Measurements from ENCODE around the gene MAST1.
"Not testable (repeated sequence)": the region's sequence is repeated elsewhere in the genome, so short reads cannot be mapped to it uniquely, and the experiment has no call there.

Gene MAST1

DNA sequence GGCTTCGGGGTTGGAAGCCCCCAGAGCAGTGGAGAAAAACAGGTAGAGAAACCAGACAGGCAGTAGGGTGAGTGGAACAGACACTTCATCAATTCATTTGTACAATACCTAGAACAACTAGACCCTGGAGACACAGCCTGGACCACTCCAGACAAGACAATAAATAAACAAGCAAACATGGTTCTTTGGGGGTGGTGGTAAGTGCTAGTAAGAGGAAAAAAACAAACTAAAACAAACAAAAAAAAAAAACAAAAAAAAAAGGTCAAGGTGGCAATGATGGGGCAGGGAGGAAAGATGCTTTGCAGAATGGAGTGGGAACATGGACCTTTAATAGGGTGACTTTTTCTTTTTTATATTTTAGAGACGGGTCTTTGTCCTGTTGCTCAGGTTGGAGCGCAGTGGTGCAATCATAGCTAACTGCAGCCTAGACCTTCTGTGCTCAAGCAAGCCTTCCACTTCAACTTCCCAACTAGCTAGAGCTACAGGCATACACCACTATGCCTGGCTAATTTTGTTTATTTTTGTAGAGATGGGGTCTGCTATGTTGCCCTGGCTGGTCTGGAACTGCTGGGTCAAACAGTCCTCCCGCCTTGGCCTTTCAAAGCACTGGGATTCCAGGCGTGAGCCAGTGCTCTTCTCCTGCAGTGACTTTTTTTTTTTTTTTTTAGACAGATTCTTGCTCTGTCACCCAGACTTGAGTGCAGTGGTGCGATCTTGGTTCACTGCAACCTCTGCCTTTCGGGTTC lies 43.9 kb upstream of the MAST1 start:
- H3K9me3 ChIP-seq (ENCODE audit: control insufficient read depth in 1 of 2, low read length in 2 of 2) = no peaks in the 10 kb centered on the region
- H3K27me3 ChIP-seq (ENCODE audit: low read depth, low read length) = no peaks in the 10 kb centered on the region
- H3K4me3 ChIP-seq (ENCODE audit: low read depth in 1 of 2, low read length in 2 of 2) = peak overlapping the region; percentile 55 to 97
- H3K27ac ChIP-seq (ENCODE audit: low read length) = peak overlapping the region; percentile 99
- H3K4me1 ChIP-seq (ENCODE audit: control insufficient read depth in 1 of 2, insufficient read depth in 2 of 2, low read length in 2 of 2) = peaks cover 9 to 17% of the 10 kb centered on the region in 2 donors
- H3K36me3 ChIP-seq (ENCODE audit: control insufficient read depth in 1 of 2, insufficient read depth in 2 of 2, low read length in 2 of 2) = peaks cover 0 to 8% of the 10 kb centered on the region in 2 donors

DNA sequence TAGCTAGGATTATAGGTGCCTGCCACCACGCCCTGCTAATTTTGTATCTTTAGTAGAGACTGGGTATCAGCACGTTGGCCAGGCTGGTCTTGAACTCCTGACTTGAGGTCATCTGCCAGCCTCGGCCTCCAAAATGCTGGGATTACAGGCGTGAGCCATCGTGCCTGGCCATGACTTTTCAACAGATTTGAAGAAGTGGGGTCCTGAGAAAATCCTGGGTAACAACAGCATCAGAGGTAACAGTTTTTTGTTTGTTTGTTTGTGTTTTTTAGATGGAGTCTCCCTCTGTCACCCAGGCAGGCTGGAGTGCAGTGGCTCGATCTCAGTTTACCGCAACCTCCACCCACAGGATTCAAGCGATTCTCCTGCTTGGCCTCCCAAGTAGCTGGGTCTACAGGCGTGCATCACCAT lies 43.3 kb upstream of the MAST1 start:
- H3K27ac ChIP-seq (ENCODE audit: low read length) = no peak overlapping the region

DNA sequence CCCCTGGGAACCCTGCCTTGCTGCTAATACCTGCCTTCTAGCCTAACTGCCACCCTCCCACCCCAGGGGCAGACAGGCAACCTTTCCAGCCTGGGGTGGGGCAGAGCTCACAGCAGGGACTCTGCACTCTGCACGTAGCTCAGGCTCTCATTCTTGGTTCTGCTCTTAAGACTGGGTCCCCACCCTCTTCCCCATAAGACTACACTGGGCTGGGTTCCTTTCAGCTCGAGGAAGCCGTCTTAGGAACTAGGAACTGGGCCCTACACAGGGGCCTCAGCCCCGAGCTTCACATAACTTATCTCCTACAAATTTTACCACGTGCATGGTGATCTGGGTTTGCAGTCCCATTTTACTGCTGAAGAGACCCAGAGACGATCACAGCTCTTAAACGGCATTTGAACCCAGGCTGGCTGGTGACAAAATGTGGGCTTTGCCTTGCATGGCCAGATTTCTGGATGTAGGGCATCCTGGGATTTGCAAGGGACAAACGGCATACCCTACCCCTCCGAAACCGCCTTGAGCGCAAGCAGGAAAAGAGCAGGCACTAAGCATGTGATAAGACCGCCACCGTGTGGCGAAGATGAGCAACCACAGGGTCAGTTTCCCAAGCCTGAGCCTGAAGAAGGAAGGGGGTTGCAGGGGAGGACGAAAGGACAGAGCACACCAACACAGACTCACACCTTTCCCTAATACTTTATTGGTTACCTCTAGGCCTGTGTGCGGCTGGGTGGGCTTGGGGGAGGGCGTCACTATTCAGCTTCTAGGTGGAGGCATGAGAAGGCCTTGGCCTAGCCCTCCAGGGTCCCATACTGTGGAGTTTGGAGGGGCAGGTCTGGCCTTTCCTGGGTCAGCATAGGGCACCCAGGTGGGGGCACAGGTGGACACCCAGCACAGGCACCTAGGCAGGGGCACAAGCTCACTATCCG lies 41.9 kb upstream of the MAST1 start:
- Histone ChIP-seq H3K4me1 (ENCODE audit: control insufficient read depth in 1 of 2, insufficient read depth in 2 of 2, low read length in 2 of 2) (peaks cover 11 to 23% of the 10 kb centered on the region in 2 donors), H3K27ac (ENCODE audit: low read length) (peak overlapping the region; percentile 79), H3K4me3 (ENCODE audit: low read depth in 1 of 2, low read length in 2 of 2) (peak overlapping the region in 1 of 2 donors; percentile 49), H3K27me3 (ENCODE audit: low read depth, low read length) (no peaks in the 10 kb centered on the region), H3K9me3 (ENCODE audit: control insufficient read depth in 1 of 2, low read length in 2 of 2) (no peaks in the 10 kb centered on the region), H3K36me3 (ENCODE audit: control insufficient read depth in 1 of 2, insufficient read depth in 2 of 2, low read length in 2 of 2) (peaks cover 0 to 9% of the 10 kb centered on the region in 2 donors)

More for the DNA sequence above, 43.3 kb upstream of the MAST1 start:
- no peaks in the 10 kb centered on the region for H3K9me3 ChIP-seq (ENCODE audit: control insufficient read depth in 1 of 2, low read length in 2 of 2)
- no peaks in the 10 kb centered on the region for H3K27me3 ChIP-seq (ENCODE audit: low read depth, low read length)
- peaks cover 0 to 12% of the 10 kb centered on the region in 2 donors for H3K36me3 ChIP-seq (ENCODE audit: control insufficient read depth in 1 of 2, insufficient read depth in 2 of 2, low read length in 2 of 2)
- H3K4me1 ChIP-seq (ENCODE audit: control insufficient read depth in 1 of 2, insufficient read depth in 2 of 2, low read length in 2 of 2) = peaks cover 11 to 17% of the 10 kb centered on the region in 2 donors
- peak overlapping the region in 1 of 2 donors; percentile 97 for H3K4me3 ChIP-seq (ENCODE audit: low read depth in 1 of 2, low read length in 2 of 2)

DNA sequence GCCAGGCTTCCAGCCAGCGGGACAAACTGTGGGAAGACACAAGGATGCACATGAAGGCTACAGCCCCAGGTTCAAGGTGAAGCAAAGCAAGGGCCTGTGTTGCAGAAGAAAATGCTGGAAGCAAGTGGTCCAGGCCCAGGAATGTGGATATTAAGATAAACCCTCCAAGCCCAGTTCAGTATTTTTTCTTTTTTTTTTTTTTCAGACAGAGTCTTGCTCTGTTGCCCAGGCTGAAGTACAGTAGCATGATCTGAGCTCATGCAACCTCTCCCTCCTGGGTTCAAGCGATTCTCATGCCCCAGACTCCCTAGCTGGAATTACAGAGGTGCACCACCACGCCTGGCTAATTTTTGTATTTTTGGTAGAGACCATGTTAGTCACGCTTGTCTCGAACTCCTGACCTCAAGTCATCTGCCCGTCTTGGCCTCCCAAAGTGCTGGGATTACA lies 41.2 kb upstream of the MAST1 start:
- Histone ChIP-seq H3K27ac (ENCODE audit: low read length) (no peak overlapping the region), H3K36me3 (ENCODE audit: control insufficient read depth in 1 of 2, insufficient read depth in 2 of 2, low read length in 2 of 2) (peaks cover 0 to 9% of the 10 kb centered on the region in 2 donors), H3K9me3 (ENCODE audit: control insufficient read depth in 1 of 2, low read length in 2 of 2) (no peaks in the 10 kb centered on the region), H3K4me1 (ENCODE audit: control insufficient read depth in 1 of 2, insufficient read depth in 2 of 2, low read length in 2 of 2) (peaks cover 11 to 30% of the 10 kb centered on the region in 2 donors), H3K27me3 (ENCODE audit: low read depth, low read length) (no peaks in the 10 kb centered on the region), H3K4me3 (ENCODE audit: low read depth in 1 of 2, low read length in 2 of 2) (no peak overlapping the region)

DNA sequence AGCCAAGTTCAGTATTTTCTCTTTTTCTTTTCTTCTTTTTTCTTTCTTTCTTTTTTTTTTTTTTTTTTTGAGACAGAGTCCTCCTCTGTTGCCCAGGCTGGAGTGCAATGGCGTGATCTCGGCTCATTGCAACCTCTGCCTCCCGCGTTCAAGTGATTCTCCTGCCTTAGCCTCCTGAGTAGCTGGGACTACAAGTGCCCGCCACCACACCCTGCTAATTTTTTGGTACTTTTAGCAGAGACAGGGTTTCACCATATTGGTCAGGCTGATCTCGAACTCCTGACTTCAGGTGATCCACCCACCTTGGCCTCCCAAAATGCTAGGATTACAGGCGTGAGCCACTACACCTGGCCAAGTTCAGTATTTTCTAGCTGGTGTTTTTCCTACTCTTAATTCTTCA lies 40.7 kb upstream of the MAST1 start:
- H3K9me3 ChIP-seq (ENCODE audit: control insufficient read depth in 1 of 2, low read length in 2 of 2); H3K27ac ChIP-seq (ENCODE audit: low read length); H3K27me3 ChIP-seq (ENCODE audit: low read depth, low read length); H3K4me3 ChIP-seq (ENCODE audit: low read depth in 1 of 2, low read length in 2 of 2); H3K36me3 ChIP-seq (ENCODE audit: control insufficient read depth in 1 of 2, insufficient read depth in 2 of 2, low read length in 2 of 2): not testable (repeated sequence)
- peaks cover 11 to 35% of the 10 kb centered on the region in 2 donors for H3K4me1 ChIP-seq (ENCODE audit: control insufficient read depth in 1 of 2, insufficient read depth in 2 of 2, low read length in 2 of 2)

DNA sequence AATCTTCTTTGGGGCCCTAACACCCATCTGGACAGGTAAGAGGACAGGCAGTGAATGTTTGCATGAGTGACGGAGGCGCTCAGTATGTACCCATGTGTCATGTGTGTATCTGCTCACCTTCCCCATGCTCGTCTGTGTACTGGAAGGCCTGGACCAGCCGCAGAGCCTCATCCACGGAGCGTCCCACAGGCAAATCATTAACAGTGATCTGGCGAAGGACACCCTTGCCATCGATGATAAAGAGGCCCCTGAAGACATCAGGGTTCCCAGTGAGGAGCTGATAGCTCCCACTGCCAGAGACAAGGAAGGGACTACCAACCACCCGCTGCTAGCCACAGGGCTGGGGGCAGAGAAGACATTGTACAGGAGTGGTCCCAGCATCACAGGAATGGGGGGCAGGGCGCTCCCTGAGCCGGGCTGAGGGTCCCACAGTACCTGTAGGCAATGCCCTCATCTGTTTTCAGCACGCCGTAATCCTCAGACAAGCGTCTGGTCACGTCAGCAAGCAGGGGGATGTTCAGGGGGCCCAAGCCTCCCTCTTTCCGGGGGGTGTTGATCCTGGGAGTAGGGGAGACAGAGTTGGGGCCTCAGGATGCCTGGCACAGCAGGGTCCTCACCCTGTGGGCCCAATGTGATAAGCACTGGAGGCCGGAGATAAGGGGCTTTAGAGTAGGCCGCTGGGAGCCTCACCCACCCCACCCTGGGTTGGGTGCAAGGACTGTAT lies 38.4 kb upstream of the MAST1 start:
- no peak overlapping the region for H3K27ac ChIP-seq (ENCODE audit: low read length)
- H3K9me3 ChIP-seq (ENCODE audit: control insufficient read depth in 1 of 2, low read length in 2 of 2) = no peaks in the 10 kb centered on the region
- peaks cover 0 to 9% of the 10 kb centered on the region in 2 donors for H3K36me3 ChIP-seq (ENCODE audit: control insufficient read depth in 1 of 2, insufficient read depth in 2 of 2, low read length in 2 of 2)
- no peaks in the 10 kb centered on the region for H3K27me3 ChIP-seq (ENCODE audit: low read depth, low read length)
- peak overlapping the region in 1 of 2 donors; percentile 96 for H3K4me3 ChIP-seq (ENCODE audit: low read depth in 1 of 2, low read length in 2 of 2)
- H3K4me1 ChIP-seq (ENCODE audit: control insufficient read depth in 1 of 2, insufficient read depth in 2 of 2, low read length in 2 of 2) = peaks cover 11 to 36% of the 10 kb centered on the region in 2 donors

DNA sequence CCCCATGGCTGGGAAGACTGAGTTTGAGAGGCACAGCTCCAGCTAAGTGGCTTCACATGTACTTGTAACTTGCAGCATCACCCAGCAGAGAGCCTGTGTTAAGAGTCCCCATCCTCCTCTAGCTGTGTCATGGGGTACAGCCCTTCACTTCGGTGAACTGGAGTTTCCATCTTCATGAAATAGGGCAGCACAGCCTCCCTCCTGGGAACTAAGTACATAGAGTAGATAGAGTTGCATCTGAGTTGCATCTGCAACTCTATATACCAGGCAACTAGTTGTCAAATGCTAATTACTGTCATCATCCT lies 37.9 kb upstream of the MAST1 start:
- Histone ChIP-seq H3K27ac (ENCODE audit: low read length) (no peak overlapping the region), H3K27me3 (ENCODE audit: low read depth, low read length) (no peaks in the 10 kb centered on the region), H3K9me3 (ENCODE audit: control insufficient read depth in 1 of 2, low read length in 2 of 2) (no peaks in the 10 kb centered on the region), H3K36me3 (ENCODE audit: control insufficient read depth in 1 of 2, insufficient read depth in 2 of 2, low read length in 2 of 2) (peaks cover 0 to 9% of the 10 kb centered on the region in 2 donors), H3K4me1 (ENCODE audit: control insufficient read depth in 1 of 2, insufficient read depth in 2 of 2, low read length in 2 of 2) (peaks cover 11 to 36% of the 10 kb centered on the region in 2 donors), H3K4me3 (ENCODE audit: low read depth in 1 of 2, low read length in 2 of 2) (peak overlapping the region; percentile 83 to 96)

DNA sequence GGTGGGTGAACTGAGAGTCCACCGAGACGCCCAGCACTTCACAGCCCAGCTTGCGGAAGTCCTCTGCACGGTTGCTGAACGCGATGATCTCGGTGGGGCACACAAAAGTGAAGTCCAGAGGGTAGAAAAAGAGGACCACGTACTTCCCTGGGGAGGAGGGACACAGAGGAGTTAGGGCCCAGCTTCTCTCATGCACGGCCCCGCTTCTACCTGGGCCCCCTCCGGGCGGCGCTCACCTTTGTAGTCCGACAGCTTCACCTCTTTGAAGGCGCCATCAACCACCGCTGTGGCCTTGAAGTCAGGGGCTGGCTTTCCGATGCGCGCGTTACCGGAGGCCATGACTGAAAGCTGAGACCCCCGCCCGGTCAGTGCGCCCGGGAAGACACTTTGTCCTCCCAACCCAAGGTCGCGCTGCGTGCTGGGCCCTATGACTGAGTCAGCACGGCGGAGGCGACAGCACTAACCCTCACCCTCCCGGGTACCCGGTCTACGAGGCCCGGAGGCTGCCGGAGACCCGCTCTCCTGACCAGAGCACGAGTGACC lies 37.3 kb upstream of the MAST1 start:
- Histone ChIP-seq H3K4me1 (ENCODE audit: control insufficient read depth in 1 of 2, insufficient read depth in 2 of 2, low read length in 2 of 2) (peaks cover 8 to 32% of the 10 kb centered on the region in 2 donors), H3K9me3 (ENCODE audit: control insufficient read depth in 1 of 2, low read length in 2 of 2) (no peaks in the 10 kb centered on the region), H3K4me3 (ENCODE audit: low read depth in 1 of 2, low read length in 2 of 2) (peak overlapping the region; percentile 83 to 96), H3K27ac (ENCODE audit: low read length) (peak overlapping the region; percentile 31), H3K36me3 (ENCODE audit: control insufficient read depth in 1 of 2, insufficient read depth in 2 of 2, low read length in 2 of 2) (peaks cover 0 to 9% of the 10 kb centered on the region in 2 donors), H3K27me3 (ENCODE audit: low read depth, low read length) (no peaks in the 10 kb centered on the region)

DNA sequence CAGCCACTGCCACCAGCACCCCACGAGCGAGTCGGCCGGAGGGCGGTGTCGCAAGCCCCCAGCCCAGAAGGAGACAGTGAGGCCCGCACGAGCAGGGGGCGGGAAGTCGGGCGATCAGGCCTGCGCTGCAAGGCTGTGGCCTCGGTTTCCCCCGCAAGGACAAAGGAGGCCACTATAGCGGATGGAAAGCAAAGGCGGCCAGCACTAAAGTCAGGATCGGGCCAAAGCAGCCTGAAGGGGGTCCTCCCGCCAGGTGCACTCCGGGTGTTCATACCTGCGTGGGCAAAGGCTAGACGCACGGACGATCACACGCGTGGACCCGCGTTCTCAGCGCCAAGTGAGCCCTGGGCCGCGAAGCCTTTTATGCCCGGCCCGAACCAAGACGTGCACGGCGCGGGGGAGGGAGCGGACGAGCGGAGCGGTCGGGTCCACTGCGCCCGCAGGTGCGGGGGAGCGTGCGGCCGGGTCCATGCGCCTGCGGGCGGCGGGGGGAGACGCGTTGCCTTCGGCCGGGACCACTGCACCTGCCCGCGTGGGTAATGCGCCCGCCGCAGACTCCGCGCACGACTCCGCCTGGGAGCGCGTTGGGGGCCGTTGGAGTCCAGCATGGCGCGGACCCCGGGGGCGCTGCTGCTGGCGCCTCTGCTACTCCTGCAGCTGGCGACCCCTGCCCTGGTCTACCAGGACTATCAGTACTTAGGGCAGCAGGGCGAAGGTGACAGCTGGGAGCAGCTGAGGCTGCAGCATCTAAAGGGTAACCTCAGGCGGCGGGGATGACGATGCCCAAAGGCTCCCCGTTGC lies 36.6 kb upstream of the MAST1 start, which contains the start of the genes PRDX2 and THSD8:
TSS of gene PRDX2 (minus strand) at position 335 of the 801 bp plus-strand sequence. CDS start 539 bp downstream, outside the sequence.
TSS of gene THSD8 (plus strand) at position 604 of the 801 bp plus-strand sequence. CDS start at position 607, 3 bp downstream.
- peaks cover 0 to 9% of the 10 kb centered on the region in 2 donors for H3K36me3 ChIP-seq (ENCODE audit: control insufficient read depth in 1 of 2, insufficient read depth in 2 of 2, low read length in 2 of 2)
- H3K4me3 ChIP-seq (ENCODE audit: low read depth in 1 of 2, low read length in 2 of 2) = peak within 1 kb of the TSS; percentile 83 to 96
- peaks cover under 1 to 29% of the 10 kb centered on the region in 2 donors for H3K4me1 ChIP-seq (ENCODE audit: control insufficient read depth in 1 of 2, insufficient read depth in 2 of 2, low read length in 2 of 2)
- H3K9me3 ChIP-seq (ENCODE audit: control insufficient read depth in 1 of 2, low read length in 2 of 2) = no peaks in the 10 kb centered on the region
- no peaks in the 10 kb centered on the region for H3K27me3 ChIP-seq (ENCODE audit: low read depth, low read length)
- H3K27ac ChIP-seq (ENCODE audit: low read length) = peak within 1 kb of the TSS; percentile 31

Data from muscle layer of duodenum (tissue), 2 donors.